MM.1S (cell line): ENCODE results near the gene GFOD2.

Experiments
- DNase-seq: peaks from one replicate; pipeline ENCODE4 v3.0.0-alpha.2; 2015
- H2AFZ ChIP-seq: fragments of 300-600 bp; sonication (generic); 2 replicates; pipeline ENCODE4 v1.6.0; 2016; ENCODE audit warnings: antibody characterized with exemption, low read length
- H3F3A ChIP-seq: fragments of 300-600 bp; sonication (generic); 2 replicates; pipeline ENCODE4 v1.6.1; 2016; ENCODE audit warnings: mild to moderate bottlenecking, antibody characterized with exemption, low read length, moderate library complexity, mixed read lengths; ENCODE audit not compliant: insufficient read depth
- H3K27ac ChIP-seq: fragments of 300-600 bp; sonication (generic); 2 replicates; pipeline ENCODE4 v1.5.1; 2016; ENCODE audit warnings: mild to moderate bottlenecking, low read length
- H3K27me3 ChIP-seq: fragments of 300-600 bp; sonication (generic); replicated peaks from 2 replicates; pipeline ENCODE4 v1.6.0; 2016; ENCODE audit warnings: low read length; ENCODE audit not compliant: insufficient read depth
- H3K36me3 ChIP-seq: fragments of 300-600 bp; sonication (generic); replicated peaks from 2 replicates; pipeline ENCODE4 v1.6.1; 2016; ENCODE audit warnings: mild to moderate bottlenecking, low read length, mixed read lengths; ENCODE audit not compliant: insufficient read depth
- H3K4me1 ChIP-seq: fragments of 300-600 bp; sonication (generic); 2 replicates; pipeline ENCODE4 v1.6.1; 2016; ENCODE audit warnings: low read length, mixed read lengths
- H3K4me2 ChIP-seq: fragments of 300-600 bp; sonication (generic); 2 replicates; pipeline ENCODE4 v1.6.0; 2016; ENCODE audit warnings: low read depth, low read length
- H3K4me3 ChIP-seq: fragments of 300-600 bp; sonication (generic); 2 replicates; pipeline ENCODE4 v1.5.1; 2016; ENCODE audit warnings: low read length, mixed read lengths
- H3K79me2 ChIP-seq: fragments of 300-600 bp; sonication (generic); 2 replicates; pipeline ENCODE4 v1.6.1; 2016; ENCODE audit warnings: mixed run types, low read length, mixed read lengths
- H3K9ac ChIP-seq: fragments of 300-600 bp; sonication (generic); 2 replicates; pipeline ENCODE4 v1.6.1; 2016; ENCODE audit warnings: low read length, mixed read lengths
- H3K9me2 ChIP-seq: fragments of 300-600 bp; sonication (generic); replicated peaks from 2 replicates; pipeline ENCODE4 v1.6.1; 2016; ENCODE audit warnings: mild to moderate bottlenecking, low read length, mixed read lengths; ENCODE audit not compliant: insufficient read depth
- H3K9me3 ChIP-seq: fragments of 300-600 bp; sonication (generic); replicated peaks from 2 replicates; pipeline ENCODE4 v1.6.1; 2016; ENCODE audit warnings: mild to moderate bottlenecking, low read length, mixed read lengths; ENCODE audit not compliant: insufficient read depth
- H4K20me1 ChIP-seq: fragments of 300-600 bp; sonication (generic); 2 replicates; pipeline ENCODE4 v1.6.1; 2016; ENCODE audit warnings: mild to moderate bottlenecking, low read length, moderate library complexity, mixed read lengths; ENCODE audit not compliant: insufficient read depth
- EZH2 ChIP-seq: fragments of 300-600 bp; sonication (generic); optimal IDR thresholded peaks from 2 replicates; pipeline ENCODE3; 2017; ENCODE audit warnings: low read depth, mild to moderate bottlenecking, antibody characterized with exemption, low read length, mixed read lengths
- EZH2phosphoT487 ChIP-seq: fragments of 300-600 bp; sonication (generic); IDR thresholded peaks from 2 replicates; pipeline ENCODE4 v1.6.1; 2018; ENCODE audit warnings: antibody characterized with exemption, low read length
- TF ChIP-seq, protein P1 (sequence below): fragments of 300-600 bp; sonication (generic); IDR thresholded peaks from 2 replicates; pipeline ENCODE4 v1.5.1; 2016; ENCODE audit warnings: antibody characterized with exemption, low read length, mixed read lengths

The GFOD2 gene

DNA sequence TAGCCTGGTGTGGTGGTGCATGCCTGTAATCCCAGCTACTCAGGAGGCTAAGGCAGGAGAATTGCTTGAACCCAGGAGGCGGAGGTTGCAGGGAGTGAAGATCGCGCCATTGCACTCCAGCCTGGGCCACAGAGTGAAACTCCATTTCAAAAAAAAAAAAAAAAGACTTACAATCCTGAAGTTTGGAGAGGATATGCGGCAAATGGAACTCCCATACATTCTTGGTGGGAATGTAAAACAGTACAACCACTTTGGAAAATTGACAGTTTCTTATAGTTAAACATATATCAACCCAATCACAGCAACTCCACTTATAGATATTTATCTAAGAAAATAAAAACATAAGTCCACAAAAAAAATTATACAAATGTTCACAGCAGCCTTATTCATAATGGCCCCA, 11.9 kb downstream of the GFOD2 start:
- Histone ChIP-seq H3K4me1 (no peaks in the 10 kb centered on the region), H3F3A (no peaks in the 10 kb centered on the region), H3K9me2 (no peaks in the 10 kb centered on the region), H3K27me3 (no peaks in the 10 kb centered on the region), H3K9ac (no peak overlapping the region), H3K27ac (no peak overlapping the region), H4K20me1 (0 out of 2 replicates have a peak, but pooled peaks cover 2% of the 10 kb centered on the region), H2AFZ (no peak overlapping the region), H3K4me3 (no peak overlapping the region), H3K9me3 (no peaks in the 10 kb centered on the region), H3K36me3 (no peaks in the 10 kb centered on the region; the same call in 1 of the 2 replicates), H3K79me2 (peaks cover 42% of the 10 kb centered on the region), H3K4me2 (no peak overlapping the region)
- TF ChIP-seq EZH2 (no peak), EZH2phosphoT487 (no peak)
- TF ChIP-seq, protein P1, sequence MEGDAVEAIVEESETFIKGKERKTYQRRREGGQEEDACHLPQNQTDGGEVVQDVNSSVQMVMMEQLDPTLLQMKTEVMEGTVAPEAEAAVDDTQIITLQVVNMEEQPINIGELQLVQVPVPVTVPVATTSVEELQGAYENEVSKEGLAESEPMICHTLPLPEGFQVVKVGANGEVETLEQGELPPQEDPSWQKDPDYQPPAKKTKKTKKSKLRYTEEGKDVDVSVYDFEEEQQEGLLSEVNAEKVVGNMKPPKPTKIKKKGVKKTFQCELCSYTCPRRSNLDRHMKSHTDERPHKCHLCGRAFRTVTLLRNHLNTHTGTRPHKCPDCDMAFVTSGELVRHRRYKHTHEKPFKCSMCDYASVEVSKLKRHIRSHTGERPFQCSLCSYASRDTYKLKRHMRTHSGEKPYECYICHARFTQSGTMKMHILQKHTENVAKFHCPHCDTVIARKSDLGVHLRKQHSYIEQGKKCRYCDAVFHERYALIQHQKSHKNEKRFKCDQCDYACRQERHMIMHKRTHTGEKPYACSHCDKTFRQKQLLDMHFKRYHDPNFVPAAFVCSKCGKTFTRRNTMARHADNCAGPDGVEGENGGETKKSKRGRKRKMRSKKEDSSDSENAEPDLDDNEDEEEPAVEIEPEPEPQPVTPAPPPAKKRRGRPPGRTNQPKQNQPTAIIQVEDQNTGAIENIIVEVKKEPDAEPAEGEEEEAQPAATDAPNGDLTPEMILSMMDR, result no peak
- no peak for DNase-seq

DNA sequence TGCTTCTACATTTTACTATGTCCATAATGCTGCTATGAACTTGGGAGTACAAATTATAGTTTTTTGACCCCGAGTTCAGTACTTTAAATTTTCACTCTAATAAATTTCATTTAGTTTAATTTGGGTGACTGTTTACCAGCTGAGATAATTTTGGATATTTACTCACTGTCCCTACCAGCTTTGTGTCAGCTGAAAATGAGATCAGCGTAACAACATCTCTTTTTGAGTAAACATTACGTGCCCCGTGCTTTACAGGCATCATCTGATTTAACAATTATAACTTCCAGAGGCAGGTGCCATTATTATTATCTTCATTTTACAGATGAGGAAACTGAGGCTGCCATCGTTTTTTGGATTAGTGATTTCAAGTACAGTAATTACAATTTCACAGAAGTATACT, 15.0 kb downstream of the GFOD2 start:
- no peaks in the 10 kb centered on the region; the same call in 1 of the 2 replicates for H3K36me3 ChIP-seq
- TF ChIP-seq EZH2phosphoT487 (no peak), EZH2 (no peak)
- TF ChIP-seq, protein P1, result no peak
- H3K9me2 ChIP-seq, result no peaks in the 10 kb centered on the region
- H3K27ac ChIP-seq, result no peak overlapping the region
- H3F3A ChIP-seq, result no peaks in the 10 kb centered on the region
- H2AFZ ChIP-seq, result no peak overlapping the region
- DNase-seq, result no peak
- no peak overlapping the region for H3K4me2 ChIP-seq
- no peak overlapping the region for H3K9ac ChIP-seq
- no peaks in the 10 kb centered on the region for H3K27me3 ChIP-seq
- no peaks in the 10 kb centered on the region for H3K9me3 ChIP-seq
- no peak overlapping the region for H3K4me3 ChIP-seq
- H3K79me2 ChIP-seq, result peaks cover 28% of the 10 kb centered on the region
- no peaks in the 10 kb centered on the region for H3K4me1 ChIP-seq
- H4K20me1 ChIP-seq, result no peaks in the 10 kb centered on the region

DNA sequence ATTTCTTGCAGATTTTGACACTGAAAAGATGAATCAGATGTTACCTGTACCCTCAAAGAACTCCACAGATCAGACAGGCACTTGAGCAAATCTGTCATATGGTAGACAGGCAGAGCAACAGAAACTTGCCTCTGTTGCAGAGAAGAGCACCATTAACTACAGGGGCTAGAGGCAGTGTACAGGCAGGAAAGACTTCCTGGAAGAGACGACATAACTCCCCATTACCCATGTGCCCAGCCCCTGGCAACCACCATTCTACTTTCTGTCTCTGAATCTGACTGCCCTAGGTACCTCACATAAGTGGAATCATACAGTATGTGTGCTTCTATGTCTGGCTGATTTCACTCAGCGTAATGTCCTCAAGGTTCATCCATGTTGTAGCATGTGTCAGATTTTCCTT, 15.5 kb downstream of the GFOD2 start:
- TF ChIP-seq EZH2phosphoT487, result no peak
- TF ChIP-seq EZH2, result no peak
- TF ChIP-seq, protein P1, result no peak
- Histone ChIP-seq H2AFZ (no peak overlapping the region), H4K20me1 (no peaks in the 10 kb centered on the region), H3K27ac (no peak overlapping the region), H3K36me3 (no peaks in the 10 kb centered on the region; the same call in 1 of the 2 replicates), H3K4me1 (no peaks in the 10 kb centered on the region), H3K9me3 (no peaks in the 10 kb centered on the region), H3K27me3 (no peaks in the 10 kb centered on the region), H3K79me2 (peaks cover 25% of the 10 kb centered on the region), H3K4me3 (no peak overlapping the region), H3K4me2 (no peak overlapping the region), H3K9me2 (no peaks in the 10 kb centered on the region), H3F3A (no peaks in the 10 kb centered on the region), H3K9ac (no peak overlapping the region)
- no peak for DNase-seq
